ENCODE measurements around the gene FERMT3.

GRCh38 chr11:64256300-64256699 lies 49.8 kb downstream of the FERMT3 start:
- TF ChIP-seq CTCF (IDR thresholded peaks at IDR 0.05; ENCODE audit: low read depth, low read length, poor library complexity, severe bottlenecking) (no peak), EZH2phosphoT487 (IDR thresholded peaks at IDR 0.05; ENCODE audit: borderline replicate concordance, low read length) (no peak)
